Glutamatergic neuron (in vitro differentiated cells): ENCODE measurements around the gene FIBCD1. TPM values are rescaled to one million over a fixed set of nuclear protein-coding genes. Genes with fewer than 3 reads are reported as not detected.
A peak's percentile ranks its signal among the peaks of the same experiment; 100 is the strongest.

Experiments used
- DNase-seq: peaks from one replicate; pipeline ENCODE4 v3.0.0; 2022
- H3K27ac Mint-ChIP-seq: one replicate; pipeline ENCODE4 v1.8.0; 2020; ENCODE audit warnings: mild to moderate bottlenecking, mixed read lengths, inconsistent platforms; ENCODE audit not compliant: unreplicated experiment
- H3K27me3 Mint-ChIP-seq: one replicate; pipeline ENCODE4 v1.8.0; 2020; ENCODE audit warnings: mild to moderate bottlenecking, moderate library complexity, mixed read lengths, inconsistent platforms; ENCODE audit not compliant: unreplicated experiment
- H3K36me3 Mint-ChIP-seq: one replicate; pipeline ENCODE4 v1.8.0; 2020; ENCODE audit warnings: mild to moderate bottlenecking, mixed read lengths, inconsistent platforms; ENCODE audit not compliant: unreplicated experiment
- H3K4me1 Mint-ChIP-seq: one replicate; pipeline ENCODE4 v1.8.0; 2020; ENCODE audit warnings: mild to moderate bottlenecking, low read depth, mixed read lengths, inconsistent platforms; ENCODE audit not compliant: unreplicated experiment
- H3K4me3 Mint-ChIP-seq: one replicate; pipeline ENCODE4 v1.8.0; 2020; ENCODE audit warnings: mild to moderate bottlenecking, mixed read lengths, inconsistent platforms; ENCODE audit not compliant: unreplicated experiment
- H3K9me3 Mint-ChIP-seq: one replicate; pipeline ENCODE4 v1.8.0; 2020; ENCODE audit warnings: mild to moderate bottlenecking, moderate library complexity, mixed read lengths, inconsistent platforms; ENCODE audit not compliant: unreplicated experiment
- CTCF ChIP-seq: fragments of 200-600 bp; sonication (generic); IDR thresholded peaks from one replicate; pipeline ENCODE4 v1.5.0; 2021; ENCODE audit not compliant: partially characterized antibody, unreplicated experiment
- total RNA-seq: library from RNA; stranded (reverse); fragmentation: NEBNext Ultra II Directional; extraction: Animal tissue kit (Norgen Biotek cat#: 25700); gene quantifications from one replicate; pipeline ENCODE4 v1.2.1, GENCODE V29; 2021; ENCODE audit not compliant: unreplicated experiment

FIBCD1 gene
- total RNA-seq, 1 donor from 2014 or later = not detected

DNA sequence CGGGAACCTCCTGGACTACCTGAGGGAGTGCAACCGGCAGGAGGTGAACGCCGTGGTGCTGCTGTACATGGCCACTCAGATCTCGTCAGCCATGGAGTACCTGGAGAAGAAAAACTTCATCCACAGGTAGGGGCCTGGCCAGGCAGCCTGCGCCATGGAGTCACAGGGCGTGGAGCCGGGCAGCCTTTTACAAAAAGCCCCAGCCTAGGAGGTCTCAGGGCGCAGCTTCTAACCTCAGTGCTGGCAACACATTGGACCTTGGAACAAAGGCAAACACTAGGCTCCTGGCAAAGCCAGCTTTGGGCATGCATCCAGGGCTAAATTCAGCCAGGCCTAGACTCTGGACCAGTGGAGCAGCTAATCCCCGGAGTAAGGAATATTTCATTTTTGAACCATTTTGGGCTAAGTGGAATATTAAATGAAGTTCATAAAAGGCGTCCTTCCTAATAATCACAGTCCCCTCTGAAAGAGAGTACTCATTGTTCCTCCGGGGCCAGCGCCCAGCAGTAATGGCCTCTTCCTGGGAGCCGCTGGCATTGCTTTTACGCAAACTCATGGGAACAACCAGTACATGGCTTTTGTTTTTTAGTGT, 66.0 kb downstream of the FIBCD1 start:
- H3K27ac Mint-ChIP-seq = no peak overlapping the region
- H3K9me3 Mint-ChIP-seq = peaks cover 4% of the 10 kb centered on the region
- TF ChIP-seq CTCF = no peak
- no peaks in the 10 kb centered on the region for H3K27me3 Mint-ChIP-seq
- DNase-seq = no peak
- H3K36me3 Mint-ChIP-seq = no peaks in the 10 kb centered on the region
- peaks cover 10% of the 10 kb centered on the region for H3K4me1 Mint-ChIP-seq
- no peak overlapping the region for H3K4me3 Mint-ChIP-seq

DNA sequence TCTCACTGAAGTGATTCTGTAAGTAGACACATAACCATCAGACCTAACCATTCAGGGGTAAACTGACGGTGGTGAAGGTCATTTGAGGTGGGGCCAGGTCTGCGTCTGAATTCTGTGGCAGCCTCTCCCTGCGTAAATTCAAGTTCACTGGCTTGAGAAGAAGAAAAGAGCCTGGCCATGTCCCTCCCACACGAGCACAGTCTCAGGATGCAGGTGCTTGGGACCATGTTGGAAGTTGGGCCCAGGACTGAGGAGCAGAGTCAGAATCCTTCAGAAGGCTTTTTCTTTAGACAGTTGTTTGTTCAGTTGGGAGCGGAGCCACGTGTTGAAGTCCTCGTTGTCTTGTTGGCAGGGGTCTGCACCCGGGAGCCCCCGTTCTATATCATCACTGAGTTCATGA, 66.5 kb downstream of the FIBCD1 start:
- no peak overlapping the region for H3K4me3 Mint-ChIP-seq
- no peaks in the 10 kb centered on the region for H3K27me3 Mint-ChIP-seq
- peaks cover 4% of the 10 kb centered on the region for H3K9me3 Mint-ChIP-seq
- H3K36me3 Mint-ChIP-seq = no peaks in the 10 kb centered on the region
- DNase-seq = no peak
- peaks cover 10% of the 10 kb centered on the region for H3K4me1 Mint-ChIP-seq
- no peak for TF ChIP-seq CTCF
- no peak overlapping the region for H3K27ac Mint-ChIP-seq

DNA sequence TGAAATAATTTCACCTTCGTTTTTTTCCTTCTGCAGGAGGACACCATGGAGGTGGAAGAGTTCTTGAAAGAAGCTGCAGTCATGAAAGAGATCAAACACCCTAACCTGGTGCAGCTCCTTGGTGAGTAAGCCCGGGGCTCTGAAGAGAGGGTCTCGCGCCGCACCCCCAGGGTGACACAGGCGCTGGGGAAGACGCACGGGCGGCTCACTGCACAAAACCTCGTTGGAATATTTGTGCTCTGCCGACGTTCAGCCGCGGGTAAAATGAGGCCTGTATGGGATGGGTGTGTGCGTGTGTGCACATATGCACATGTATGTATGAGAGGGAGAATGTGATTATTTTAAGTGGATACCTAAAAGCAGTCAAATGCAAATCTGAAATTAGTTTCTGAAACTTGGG, 67.0 kb downstream of the FIBCD1 start:
- Mint-ChIP-seq H3K36me3 (no peaks in the 10 kb centered on the region), H3K27ac (no peak overlapping the region), H3K4me1 (peaks cover 10% of the 10 kb centered on the region), H3K4me3 (no peak overlapping the region), H3K27me3 (peaks cover 4% of the 10 kb centered on the region), H3K9me3 (peaks cover 4% of the 10 kb centered on the region)
- no peak for TF ChIP-seq CTCF
- DNase-seq = no peak

- H3K27me3 Mint-ChIP-seq = peaks cover 4% of the 10 kb centered on the region
- H3K4me1 Mint-ChIP-seq = peaks cover 10% of the 10 kb centered on the region
- no peak for DNase-seq
- H3K36me3 Mint-ChIP-seq = no peaks in the 10 kb centered on the region
- H3K9me3 Mint-ChIP-seq = peaks cover 4% of the 10 kb centered on the region
- H3K4me3 Mint-ChIP-seq = no peak overlapping the region
- peak overlapping the region; percentile 22 for H3K27ac Mint-ChIP-seq
- TF ChIP-seq CTCF = no peak
Observed at GRCh38 chr9:130871395-130872062, 67.5 kb downstream of the FIBCD1 start.
